Panc1 (cell line): ENCODE measurements around the gene FRS2. TPM values are rescaled to one million over a fixed set of nuclear protein-coding genes. Genes with fewer than 3 reads are reported as not detected.

ENCODE experiments used
- ATAC-seq: fragments of 200-7000 bp; cut with Tn5 transposase; 2 replicates; pipeline ENCODE4 v1.9.1; 2020; ENCODE audit warnings: mild to moderate bottlenecking, moderate library complexity
- BruUV-seq: library from RNA; stranded (reverse); fragments of 400-500 nt; replicated peaks from 2 replicates; lab custom pipeline; 2021; lab: Mats Ljungman, UMichigan
- CTCF ChIA-PET: fragments of 300-600 bp; sonication (Branson Sonifier 250); formaldehyde crosslinking; loops from one replicate; lab custom pipeline; 2022; ENCODE audit warnings: antibody characterized with exemption; lab: Charles Lee
- POLR2A ChIA-PET: fragments of 300-600 bp; sonication (Branson Sonifier 250); formaldehyde crosslinking; loops from one replicate; lab custom pipeline; 2022; ENCODE audit warnings: antibody characterized with exemption; lab: Charles Lee
- DNase-seq: peaks from one replicate; pipeline ENCODE4 v3.0.0-alpha.2; 2010; ENCODE audit warnings: low read depth, low spot score
- H3K27ac ChIP-seq: 2 replicates; pipeline ENCODE4 v1.5.1; 2011; ENCODE audit warnings: mild to moderate bottlenecking, low read length, inconsistent platforms
- H3K27me3 ChIP-seq: fragments of 200-500 bp; sonication (Bioruptor generic); 2 replicates; pipeline ENCODE4 v1.6.0; 2014; ENCODE audit warnings: low read length, inconsistent platforms; ENCODE audit not compliant: control insufficient read depth, insufficient read depth
- H3K36me3 ChIP-seq: fragments of 200-500 bp; sonication (Bioruptor generic); 2 replicates; pipeline ENCODE4 v1.5.1; 2014; ENCODE audit warnings: inconsistent platforms, mild to moderate bottlenecking, low read length, moderate library complexity; ENCODE audit not compliant: control insufficient read depth, insufficient read depth
- H3K4me1 ChIP-seq: 2 replicates; pipeline ENCODE4 v1.5.1; 2011; ENCODE audit warnings: inconsistent platforms, mild to moderate bottlenecking, low read length, moderate library complexity; ENCODE audit not compliant: control insufficient read depth, insufficient read depth
- H3K4me3 ChIP-seq, 2 experiments: 2 replicates each; pipeline ENCODE4 v1.5.1; 2011 to 2012; ENCODE audit warnings: low read depth in 2 of 2, low read length in 2 of 2, mild to moderate bottlenecking in 2 of 2, inconsistent platforms in 1 of 2, moderate library complexity in 1 of 2
- H3K9me3 ChIP-seq: fragments of 200-500 bp; sonication (Bioruptor generic); 2 replicates; pipeline ENCODE4 v1.5.1; 2014; ENCODE audit warnings: low read depth, mild to moderate bottlenecking, inconsistent platforms, low read length, moderate library complexity; ENCODE audit not compliant: control insufficient read depth, insufficient read depth
- POLR2AphosphoS5 ChIP-seq: IDR thresholded peaks from 2 replicates; pipeline ENCODE4 v1.6.1; 2012; ENCODE audit warnings: mild to moderate bottlenecking, low read depth, low read length, moderate library complexity
- REST ChIP-seq, 2 experiments: IDR thresholded peaks; 2 replicates each; pipeline ENCODE4 v1.6.1; 2011 to 2012; ENCODE audit warnings: low read depth in 2 of 2, control low read depth in 1 of 2, low read length in 1 of 2, mild to moderate bottlenecking in 1 of 2, moderate library complexity in 1 of 2; ENCODE audit not compliant: insufficient read depth in 1 of 2
- SIN3A ChIP-seq: IDR thresholded peaks from 2 replicates; pipeline ENCODE4 v1.6.1; 2012; ENCODE audit warnings: low read depth, mild to moderate bottlenecking, low read length, moderate library complexity, borderline replicate concordance; ENCODE audit not compliant: insufficient read depth
- TCF7L2 ChIP-seq: IDR thresholded peaks from 2 replicates; pipeline ENCODE4 v1.6.1; 2011; ENCODE audit warnings: mild to moderate bottlenecking, low read depth, low read length, inconsistent platforms
- in situ Hi-C: cut with HindIII; loops from 2 replicates; pipeline ENCODE4 v1.10.0; 2016; ENCODE audit warnings: low sequenced_read_pairs, low pct_unique_long_range_greater_than_20kb
- intact Hi-C: fragments of 100-400 bp; cut with micrococcal nuclease; formaldehyde crosslinking; loops from one replicate; pipeline ENCODE4 v1.10.0; 2022; ENCODE audit not compliant: unreplicated experiment
- total RNA-seq: library from RNA; stranded (reverse); gene quantifications from one replicate; pipeline ENCODE4 v1.2.1, GENCODE V29; 2021; ENCODE audit not compliant: unreplicated experiment
- TF ChIP-seq, protein P1 (sequence below): fragments of 450-650 bp; IDR thresholded peaks from 2 replicates; pipeline ENCODE4 v1.5.1; 2017; ENCODE audit warnings: mild to moderate bottlenecking

FRS2 gene
- total RNA-seq, 1 experiment from 2014 or later: 26.6 TPM

DNA sequence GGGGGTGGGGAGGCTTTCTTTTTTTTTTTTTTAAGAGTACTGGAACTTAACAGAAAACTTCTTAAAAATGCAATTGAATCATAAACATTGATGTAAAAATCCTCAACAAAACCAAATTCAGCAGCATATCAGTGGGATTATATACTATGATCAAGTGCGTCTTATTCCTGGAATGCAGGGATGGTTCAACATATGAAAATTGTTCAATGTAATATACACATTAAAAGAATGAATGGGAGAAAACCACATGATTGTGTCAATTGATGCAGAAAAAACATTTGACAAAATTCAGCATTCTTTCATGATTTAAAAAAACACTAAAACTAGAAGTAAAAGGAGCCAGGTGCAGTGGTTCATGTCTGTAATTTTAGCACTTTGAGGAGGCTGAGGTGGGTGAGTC is 73.9 kb downstream of the FRS2 start:
- CTCF ChIA-PET: no interaction called here
- Histone ChIP-seq H3K36me3 (no peaks in the 10 kb centered on the region; the same call in 1 of the 2 replicates), H3K9me3 (no peaks in the 10 kb centered on the region; the same call in 1 of the 2 replicates), H3K4me1 (no peaks in the 10 kb centered on the region), H3K4me3 (no peak overlapping the region), H3K27ac (no peak overlapping the region), H3K27me3 (no peaks in the 10 kb centered on the region)
- POLR2A ChIA-PET: no interaction called here
- no peak for DNase-seq
- in situ Hi-C loops: no loop called here
- ATAC-seq: no peak
- intact Hi-C loops: no loop called here
- TF ChIP-seq SIN3A (no peak), REST (IDR thresholded peaks at IDR 0.05; ENCODE audit: insufficient read depth in 1 of 2, low read depth in 2 of 2, low read length in 1 of 2) (no peak), TCF7L2 (no peak), POLR2AphosphoS5 (no peak)
- TF ChIP-seq, protein P1, sequence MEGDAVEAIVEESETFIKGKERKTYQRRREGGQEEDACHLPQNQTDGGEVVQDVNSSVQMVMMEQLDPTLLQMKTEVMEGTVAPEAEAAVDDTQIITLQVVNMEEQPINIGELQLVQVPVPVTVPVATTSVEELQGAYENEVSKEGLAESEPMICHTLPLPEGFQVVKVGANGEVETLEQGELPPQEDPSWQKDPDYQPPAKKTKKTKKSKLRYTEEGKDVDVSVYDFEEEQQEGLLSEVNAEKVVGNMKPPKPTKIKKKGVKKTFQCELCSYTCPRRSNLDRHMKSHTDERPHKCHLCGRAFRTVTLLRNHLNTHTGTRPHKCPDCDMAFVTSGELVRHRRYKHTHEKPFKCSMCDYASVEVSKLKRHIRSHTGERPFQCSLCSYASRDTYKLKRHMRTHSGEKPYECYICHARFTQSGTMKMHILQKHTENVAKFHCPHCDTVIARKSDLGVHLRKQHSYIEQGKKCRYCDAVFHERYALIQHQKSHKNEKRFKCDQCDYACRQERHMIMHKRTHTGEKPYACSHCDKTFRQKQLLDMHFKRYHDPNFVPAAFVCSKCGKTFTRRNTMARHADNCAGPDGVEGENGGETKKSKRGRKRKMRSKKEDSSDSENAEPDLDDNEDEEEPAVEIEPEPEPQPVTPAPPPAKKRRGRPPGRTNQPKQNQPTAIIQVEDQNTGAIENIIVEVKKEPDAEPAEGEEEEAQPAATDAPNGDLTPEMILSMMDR: no peak
- no TSS peak for BruUV-seq

DNA sequence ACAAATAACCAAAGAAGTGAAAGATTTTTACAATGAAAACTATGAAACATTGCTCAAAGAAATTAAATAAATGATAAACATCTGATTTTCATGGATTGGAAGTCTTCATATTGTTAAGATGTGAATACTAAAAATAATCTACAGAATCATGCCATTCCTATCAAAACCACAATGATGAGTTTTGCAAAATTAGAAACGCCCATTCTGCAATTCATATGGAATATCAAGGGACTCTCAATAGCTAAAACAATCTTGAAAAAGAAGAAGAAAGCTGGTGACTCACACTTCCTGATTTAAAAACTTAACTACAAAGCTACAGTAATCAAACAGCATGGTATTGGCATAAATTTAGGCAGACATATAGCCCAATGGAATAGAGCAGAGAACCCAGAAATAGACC is 74.9 kb downstream of the FRS2 start:
- no peak for ATAC-seq
- POLR2A ChIA-PET: no interaction called here
- in situ Hi-C loops: no loop called here
- TF ChIP-seq, protein P1: no peak
- TF ChIP-seq POLR2AphosphoS5 (no peak), REST (IDR thresholded peaks at IDR 0.05; ENCODE audit: insufficient read depth in 1 of 2, low read depth in 2 of 2, low read length in 1 of 2) (no peak), TCF7L2 (no peak), SIN3A (no peak)
- Histone ChIP-seq H3K4me1 (no peaks in the 10 kb centered on the region), H3K27ac (no peak overlapping the region), H3K4me3 (no peak overlapping the region), H3K9me3 (no peaks in the 10 kb centered on the region; the same call in 1 of the 2 replicates), H3K27me3 (no peaks in the 10 kb centered on the region), H3K36me3 (no peaks in the 10 kb centered on the region; the same call in 1 of the 2 replicates)
- no peak for DNase-seq
- BruUV-seq: TSS peak; percentile 10
- intact Hi-C loops: no loop called here
- CTCF ChIA-PET: no interaction called here
